Caco-2 (cell line): ENCODE measurements around the gene LDLRAD3. TPM values are rescaled to one million over a fixed set of nuclear protein-coding genes. Genes with fewer than 3 reads are reported as not detected.

Source experiments
- BruUV-seq: library from RNA; stranded (reverse); fragments of 400-500 nt; replicated peaks from 2 replicates; lab custom pipeline; 2021; lab: Mats Ljungman, UMichigan
- CTCF ChIA-PET: fragments of 300-600 bp; sonication (Branson Sonifier 250); formaldehyde crosslinking; loops from one replicate; lab custom pipeline; 2022; ENCODE audit warnings: antibody characterized with exemption; lab: Charles Lee
- POLR2A ChIA-PET: fragments of 300-600 bp; sonication (Branson Sonifier 250); formaldehyde crosslinking; loops from one replicate; lab custom pipeline; 2022; ENCODE audit warnings: antibody characterized with exemption; lab: Charles Lee
- DNase-seq, 2 experiments: peaks; one replicate each; pipeline versions ENCODE4 v3.0.0 to v3.0.0-alpha.2; 2020 to 2022
- H3K27me3 ChIP-seq: replicated peaks from 2 replicates; pipeline ENCODE4 v1.6.0; 2011; ENCODE audit warnings: low read length; ENCODE audit not compliant: control insufficient read depth, insufficient read depth
- H3K36me3 ChIP-seq: 2 replicates; pipeline ENCODE4 v1.5.1; 2011; ENCODE audit warnings: low read length; ENCODE audit not compliant: control insufficient read depth, insufficient read depth
- H3K4me1 ChIP-seq: fragments of 250-450 bp; sonication (Bioruptor Pico); 2 replicates; pipeline ENCODE4 v1.5.1; 2020; ENCODE audit warnings: mild to moderate bottlenecking
- H3K4me3 ChIP-seq: 2 replicates; pipeline ENCODE4 v1.5.1; 2011; ENCODE audit warnings: low read depth, mild to moderate bottlenecking, control low read depth, low read length
- H3K9me3 ChIP-seq: fragments of 250-450 bp; sonication (Bioruptor Pico); 2 replicates; pipeline ENCODE4 v1.5.1; 2020; ENCODE audit warnings: mild to moderate bottlenecking, moderate library complexity
- H3K27ac Mint-ChIP-seq: one replicate; pipeline ENCODE4 v1.8.0; 2022; ENCODE audit warnings: mixed read lengths; ENCODE audit not compliant: unreplicated experiment
- H3K27me3 Mint-ChIP-seq: one replicate; pipeline ENCODE4 v1.8.0; 2022; ENCODE audit warnings: mixed read lengths; ENCODE audit not compliant: insufficient read depth, unreplicated experiment
- H3K36me3 Mint-ChIP-seq: one replicate; pipeline ENCODE4 v1.8.0; 2022; ENCODE audit warnings: mild to moderate bottlenecking, mixed read lengths; ENCODE audit not compliant: insufficient read depth, unreplicated experiment
- H3K4me1 Mint-ChIP-seq: one replicate; pipeline ENCODE4 v1.8.0; 2022; ENCODE audit warnings: low read depth, mixed read lengths; ENCODE audit not compliant: unreplicated experiment
- H3K4me3 Mint-ChIP-seq: one replicate; pipeline ENCODE4 v1.8.0; 2022; ENCODE audit warnings: mild to moderate bottlenecking, moderate library complexity, mixed read lengths; ENCODE audit not compliant: unreplicated experiment
- H3K9me3 Mint-ChIP-seq: one replicate; pipeline ENCODE4 v1.8.0; 2022; ENCODE audit warnings: mixed read lengths; ENCODE audit not compliant: unreplicated experiment
- CTCF ChIP-seq, 2 experiments: fragments of 200-600 bp in 1 of 2; IDR thresholded peaks; 1 replicate in 1 of 2; 2 replicates in 1 of 2; pipeline versions ENCODE4 v1.5.1 to v1.8.0; 2011 to 2022; ENCODE audit warnings: antibody characterized with exemption in 1 of 2, control low read depth in 1 of 2, inconsistent platforms in 1 of 2, low read depth in 1 of 2, low read length in 1 of 2, mild to moderate bottlenecking in 1 of 2, moderate library complexity in 1 of 2; ENCODE audit not compliant: insufficient read depth in 1 of 2, severe bottlenecking in 1 of 2, unreplicated experiment in 1 of 2
- intact Hi-C: fragments of 100-400 bp; cut with micrococcal nuclease; formaldehyde crosslinking; loops from one replicate; pipeline ENCODE4 v1.10.0; 2022; ENCODE audit not compliant: unreplicated experiment
- total RNA-seq: library from RNA; stranded (reverse); gene quantifications from 2 replicates; pipeline ENCODE4 v1.2.3, GENCODE V29; 2022

LDLRAD3 gene
- total RNA-seq, 1 experiment from 2014 or later, result 9.9 TPM

- Mint-ChIP-seq H3K27ac (no peak overlapping the region), H3K4me3 (no peak overlapping the region), H3K36me3 (peaks cover 6% of the 10 kb centered on the region), H3K27me3 (no peaks in the 10 kb centered on the region), H3K4me1 (peaks cover 17% of the 10 kb centered on the region), H3K9me3 (peaks cover 15% of the 10 kb centered on the region)
- Histone ChIP-seq H3K36me3 (no peaks in the 10 kb centered on the region), H3K27me3 (no peaks in the 10 kb centered on the region), H3K4me1 (no peaks in the 10 kb centered on the region), H3K4me3 (no peak overlapping the region), H3K9me3 (peaks cover 12% of the 10 kb centered on the region)
- DNase-seq, result no peak
- intact Hi-C loops, result no loop called here
- ChIA-PET CTCF (no interaction called here), POLR2A (no interaction called here)
- TF ChIP-seq CTCF (IDR thresholded peaks at IDR 0.05; ENCODE audit: insufficient read depth in 1 of 2, low read depth in 1 of 2, low read length in 1 of 2, severe bottlenecking in 1 of 2, unreplicated experiment in 1 of 2), result no peak
- no TSS peak for BruUV-seq
Measured at GRCh38 chr11:36094164-36094563, 150.3 kb downstream of the LDLRAD3 start.

- Mint-ChIP-seq H3K27ac (no peak overlapping the region), H3K36me3 (peaks cover 6% of the 10 kb centered on the region), H3K27me3 (no peaks in the 10 kb centered on the region), H3K4me1 (peaks cover 18% of the 10 kb centered on the region), H3K9me3 (peaks cover 15% of the 10 kb centered on the region), H3K4me3 (no peak overlapping the region)
- POLR2A ChIA-PET, result no interaction called here
- CTCF ChIA-PET, result no interaction called here
- intact Hi-C loops, result no loop called here
- Histone ChIP-seq H3K27me3 (no peaks in the 10 kb centered on the region), H3K4me1 (no peaks in the 10 kb centered on the region), H3K36me3 (no peaks in the 10 kb centered on the region), H3K4me3 (no peak overlapping the region), H3K9me3 (peaks cover 12% of the 10 kb centered on the region)
- no peak for TF ChIP-seq CTCF (IDR thresholded peaks at IDR 0.05; ENCODE audit: insufficient read depth in 1 of 2, low read depth in 1 of 2, low read length in 1 of 2, severe bottlenecking in 1 of 2, unreplicated experiment in 1 of 2)
- no TSS peak for BruUV-seq
- no peak for DNase-seq
Measured at GRCh38 chr11:36095716-36096115, 151.9 kb downstream of the LDLRAD3 start.

- TF ChIP-seq CTCF (IDR thresholded peaks at IDR 0.05; ENCODE audit: insufficient read depth in 1 of 2, low read depth in 1 of 2, low read length in 1 of 2, severe bottlenecking in 1 of 2, unreplicated experiment in 1 of 2), result no peak
- Histone ChIP-seq H3K9me3 (peaks cover 12% of the 10 kb centered on the region), H3K4me3 (no peak overlapping the region), H3K4me1 (no peaks in the 10 kb centered on the region), H3K36me3 (no peaks in the 10 kb centered on the region), H3K27me3 (no peaks in the 10 kb centered on the region)
- BruUV-seq, result no TSS peak
- H3K4me1 Mint-ChIP-seq, result peaks cover 18% of the 10 kb centered on the region
- DNase-seq, result no peak
- ChIA-PET POLR2A (no interaction called here), CTCF (no interaction called here)
- peaks cover 6% of the 10 kb centered on the region for H3K36me3 Mint-ChIP-seq
- H3K4me3 Mint-ChIP-seq, result no peak overlapping the region
- no peaks in the 10 kb centered on the region for H3K27me3 Mint-ChIP-seq
- intact Hi-C loops, result no loop called here
- H3K27ac Mint-ChIP-seq, result peak overlapping the region; percentile 8
- peaks cover 15% of the 10 kb centered on the region for H3K9me3 Mint-ChIP-seq
Measured at GRCh38 chr11:36097219-36097650, 153.4 kb downstream of the LDLRAD3 start.
